Endothelial cell (in vitro differentiated cells): ENCODE measurements around the gene NFATC1. TPM values are rescaled to one million over a fixed set of nuclear protein-coding genes. Genes with fewer than 3 reads are reported as not detected.

Source experiments
- DNase-seq: peaks from one replicate; pipeline ENCODE4 v3.0.0; 2021; ENCODE audit warnings: low spot score
- H3K27ac Mint-ChIP-seq: one replicate; pipeline ENCODE4 v1.8.0; 2021; ENCODE audit warnings: mixed read lengths, inconsistent platforms; ENCODE audit not compliant: unreplicated experiment
- H3K27me3 Mint-ChIP-seq: one replicate; pipeline ENCODE4 v1.8.0; 2021; ENCODE audit warnings: mild to moderate bottlenecking, moderate library complexity, mixed read lengths, inconsistent platforms; ENCODE audit not compliant: unreplicated experiment
- H3K36me3 Mint-ChIP-seq: one replicate; pipeline ENCODE4 v1.8.0; 2021; ENCODE audit warnings: mild to moderate bottlenecking, low read depth, mixed read lengths, inconsistent platforms; ENCODE audit not compliant: unreplicated experiment
- H3K4me1 Mint-ChIP-seq: one replicate; pipeline ENCODE4 v1.8.0; 2021; ENCODE audit warnings: mild to moderate bottlenecking, mixed read lengths, inconsistent platforms; ENCODE audit not compliant: unreplicated experiment
- H3K4me3 Mint-ChIP-seq: one replicate; pipeline ENCODE4 v1.8.0; 2021; ENCODE audit warnings: mild to moderate bottlenecking, mixed read lengths, inconsistent platforms; ENCODE audit not compliant: unreplicated experiment
- H3K9me3 Mint-ChIP-seq: one replicate; pipeline ENCODE4 v1.8.0; 2021; ENCODE audit warnings: mixed read lengths, inconsistent platforms; ENCODE audit not compliant: unreplicated experiment
- CTCF ChIP-seq: fragments of 200-600 bp; sonication (generic); IDR thresholded peaks from one replicate; pipeline ENCODE4 v1.5.0; 2021; ENCODE audit warnings: antibody characterized with exemption; ENCODE audit not compliant: unreplicated experiment
- total RNA-seq: library from RNA; stranded (reverse); fragmentation: NEBNext Ultra II Directional; extraction: Animal tissue kit (Norgen Biotek cat#: 25700); gene quantifications from one replicate; pipeline ENCODE4 v1.2.1, GENCODE V29; 2021; ENCODE audit not compliant: unreplicated experiment

NFATC1 gene
- total RNA-seq, 1 donor from 2014 or later = 40.6 TPM

GRCh38 chr18:79496978-79497637, 101.4 kb downstream of the NFATC1 start:
- H3K27me3 Mint-ChIP-seq = peaks cover 16% of the 10 kb centered on the region
- no peak for TF ChIP-seq CTCF
- H3K27ac Mint-ChIP-seq = no peak overlapping the region
- H3K4me3 Mint-ChIP-seq = peak overlapping the region; percentile 51
- peaks cover 11% of the 10 kb centered on the region for H3K9me3 Mint-ChIP-seq
- peaks cover 46% of the 10 kb centered on the region for H3K36me3 Mint-ChIP-seq
- H3K4me1 Mint-ChIP-seq = no peaks in the 10 kb centered on the region
- no peak for DNase-seq

- no peak overlapping the region for H3K4me3 Mint-ChIP-seq
- no peak overlapping the region for H3K27ac Mint-ChIP-seq
- no peaks in the 10 kb centered on the region for H3K4me1 Mint-ChIP-seq
Observed at GRCh38 chr18:79497638-79498081, 101.9 kb downstream of the NFATC1 start.

GRCh38 chr18:79498662-79499061, 102.9 kb downstream of the NFATC1 start:
- Mint-ChIP-seq H3K4me3 (peak overlapping the region; percentile 5), H3K4me1 (no peaks in the 10 kb centered on the region), H3K27me3 (peaks cover 16% of the 10 kb centered on the region), H3K27ac (no peak overlapping the region), H3K9me3 (peaks cover 11% of the 10 kb centered on the region), H3K36me3 (peaks cover 46% of the 10 kb centered on the region)
- no peak for TF ChIP-seq CTCF
- no peak for DNase-seq

More at GRCh38 chr18:79497638-79498081, 101.9 kb downstream of the NFATC1 start:
- no peak for TF ChIP-seq CTCF
- H3K27me3 Mint-ChIP-seq = peaks cover 16% of the 10 kb centered on the region
- no peak for DNase-seq
- H3K36me3 Mint-ChIP-seq = peaks cover 46% of the 10 kb centered on the region
- peaks cover 11% of the 10 kb centered on the region for H3K9me3 Mint-ChIP-seq

GRCh38 chr18:79501006-79501405, 105.3 kb downstream of the NFATC1 start:
- H3K4me3 Mint-ChIP-seq = no peak overlapping the region
- peaks cover 2% of the 10 kb centered on the region for H3K4me1 Mint-ChIP-seq
- H3K27ac Mint-ChIP-seq = no peak overlapping the region
- DNase-seq = no peak
- H3K27me3 Mint-ChIP-seq = peaks cover 18% of the 10 kb centered on the region
- H3K36me3 Mint-ChIP-seq = peaks cover 48% of the 10 kb centered on the region
- no peak for TF ChIP-seq CTCF
- H3K9me3 Mint-ChIP-seq = peaks cover 11% of the 10 kb centered on the region

GRCh38 chr18:79502782-79503181, 107.1 kb downstream of the NFATC1 start:
- H3K4me1 Mint-ChIP-seq = peaks cover 11% of the 10 kb centered on the region
- no peak for TF ChIP-seq CTCF
- peaks cover 11% of the 10 kb centered on the region for H3K9me3 Mint-ChIP-seq
- H3K4me3 Mint-ChIP-seq = no peak overlapping the region
- peaks cover 20% of the 10 kb centered on the region for H3K27me3 Mint-ChIP-seq
- peak overlapping the region; percentile 13 for H3K27ac Mint-ChIP-seq
- peaks cover 36% of the 10 kb centered on the region for H3K36me3 Mint-ChIP-seq
- DNase-seq = no peak
